ENCODE data around the gene PPIF. TPM values are rescaled to one million over a fixed set of nuclear protein-coding genes. Genes with fewer than 3 reads are reported as not detected.

The PPIF gene
- total RNA-seq, 6 experiments from 2014 or later, result 53.7 to 106 (median 90.1) TPM

GRCh38 chr10:79334573-79334972 lies 12.7 kb upstream of the PPIF start:
- H3K36me3 ChIP-seq, result no peaks in the 10 kb centered on the region
- 94% methylated on average over 2 of the region's 2 CpGs for WGBS (ENCODE audit: insufficient coverage, low coverage, low lambda C conversion rate, missing lambda C conversion rate)
- no peaks in the 10 kb centered on the region for H3K9me3 ChIP-seq
- H3K27ac ChIP-seq, result no peak overlapping the region
- no peaks in the 10 kb centered on the region for H3K27me3 ChIP-seq
- intact Hi-C loops (cut with DNase I), result no loop called here
- TF ChIP-seq POLR2A (IDR thresholded peaks at IDR 0.05), result no peak
- TF ChIP-seq CTCF (IDR thresholded peaks at IDR 0.05), result no peak
- DNase-seq (no peak), ATAC-seq (no peak)
- H3K4me3 ChIP-seq, result no peak overlapping the region
- H3K4me1 ChIP-seq, result peaks cover 0 to 28% (median 9%) of the 10 kb centered on the region in 4 donors

DNA sequence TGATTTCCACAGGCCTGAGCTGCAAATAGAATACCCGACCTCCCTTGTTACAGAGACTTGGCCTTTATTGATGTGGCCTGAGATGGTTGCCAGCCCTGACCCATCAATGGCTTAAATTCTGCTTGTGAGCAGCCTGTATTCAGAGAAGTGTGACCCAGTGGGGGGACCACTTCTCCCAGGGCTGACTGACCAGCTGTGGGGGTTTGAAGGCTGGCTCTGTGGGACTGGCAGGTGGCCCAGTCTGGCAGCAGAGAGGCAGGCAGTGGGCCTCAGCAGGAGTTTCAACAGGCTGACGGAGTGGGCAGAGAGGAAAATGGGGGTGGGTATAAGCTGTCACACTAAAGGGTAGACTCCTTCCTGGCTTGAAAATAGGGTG lies 12.2 kb upstream of the PPIF start:
- Histone ChIP-seq H3K9me3 (no peaks in the 10 kb centered on the region), H3K4me1 (peaks cover 0 to 33% (median 9%) of the 10 kb centered on the region in 4 donors), H3K27me3 (no peaks in the 10 kb centered on the region), H3K36me3 (no peaks in the 10 kb centered on the region), H3K4me3 (no peak overlapping the region), H3K27ac (peak overlapping the region in 2 of 3 donors; percentile 40 to 51)
- DNase-seq (peak in 1 of 3 donors; percentile 14), ATAC-seq (peak in 2 of 4 donors; percentile 25 to 28)
- WGBS (ENCODE audit: insufficient coverage, low coverage, low lambda C conversion rate, missing lambda C conversion rate), result 39% methylated on average over 2 of the region's 2 CpGs
- intact Hi-C loops (cut with DNase I), result no loop called here
- TF ChIP-seq CTCF (IDR thresholded peaks at IDR 0.05) (no peak), POLR2A (IDR thresholded peaks at IDR 0.05) (no peak)

- Histone ChIP-seq H3K4me1 (peaks cover 0 to 39% (median 12%) of the 10 kb centered on the region in 4 donors), H3K27ac (peak overlapping the region in 2 of 3 donors; percentile 40 to 51), H3K9me3 (no peaks in the 10 kb centered on the region), H3K36me3 (no peaks in the 10 kb centered on the region), H3K27me3 (no peaks in the 10 kb centered on the region), H3K4me3 (no peak overlapping the region)
- intact Hi-C loops (cut with DNase I), result no loop called here
- peak; percentile 88 to 95 (median 92) for ATAC-seq
- peak; percentile 88 to 95 (median 93) for DNase-seq
- TF ChIP-seq CTCF (IDR thresholded peaks at IDR 0.05) (no peak), POLR2A (IDR thresholded peaks at IDR 0.05) (no peak)
- WGBS (ENCODE audit: insufficient coverage, low coverage, low lambda C conversion rate, missing lambda C conversion rate), result 56% methylated on average over 4 of the region's 13 CpGs
These were observed 11.6 kb upstream of the PPIF start for GRCh38 chr10:79335470-79336235.

DNA sequence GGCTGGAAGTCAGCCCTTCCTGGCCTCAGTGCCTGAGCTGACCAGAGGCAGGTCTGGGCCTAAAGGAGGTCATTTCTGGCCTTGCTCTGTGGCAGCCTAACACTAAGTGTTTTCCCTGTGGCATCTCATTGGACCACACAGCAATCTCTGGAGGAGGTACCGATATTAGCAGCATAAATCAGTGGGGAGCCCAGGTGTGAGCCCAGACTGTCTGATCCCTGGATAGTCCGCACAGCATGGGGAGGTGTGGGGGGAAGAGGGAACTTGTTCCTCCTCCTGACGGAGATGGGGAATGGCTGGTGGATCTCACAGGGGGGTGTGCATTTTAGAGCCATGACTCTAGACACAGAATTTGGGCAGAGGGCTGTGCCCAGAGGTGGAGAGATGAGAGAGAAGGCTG lies 11.0 kb upstream of the PPIF start:
- DNase-seq (peak in 2 of 3 donors; percentile 10 to 40), ATAC-seq (no peak)
- H3K27me3 ChIP-seq, result no peaks in the 10 kb centered on the region
- H3K9me3 ChIP-seq, result no peaks in the 10 kb centered on the region
- H3K27ac ChIP-seq, result peak overlapping the region in 1 of 3 donors; percentile 11
- TF ChIP-seq POLR2A (IDR thresholded peaks at IDR 0.05), result no peak
- TF ChIP-seq CTCF (IDR thresholded peaks at IDR 0.05), result no peak
- no peak overlapping the region for H3K4me3 ChIP-seq
- no peaks in the 10 kb centered on the region for H3K36me3 ChIP-seq
- intact Hi-C loops (cut with DNase I), result no loop called here
- peaks cover 0 to 43% (median 15%) of the 10 kb centered on the region in 4 donors for H3K4me1 ChIP-seq
- 84% methylated on average over 2 of the region's 3 CpGs for WGBS (ENCODE audit: insufficient coverage, low coverage, low lambda C conversion rate, missing lambda C conversion rate)
